LHCN-M2 (cell line): ENCODE results near the gene KRT76. TPM values are rescaled to one million over a fixed set of nuclear protein-coding genes. Genes with fewer than 3 reads are reported as not detected.
"Not testable (repeated sequence)": the region's sequence is repeated elsewhere in the genome, so short reads cannot be mapped to it uniquely, and the experiment has no call there.

ENCODE experiments used
- DNase-seq: peaks from one replicate; pipeline ENCODE4 v3.0.0-alpha.2; 2012; ENCODE audit warnings: low read depth
- total RNA-seq: library from RNA; depleted of rRNA; stranded (reverse); fragments of >200 nt; gene quantifications from 2 replicates; pipeline ENCODE4 v1.2.3, GENCODE V29; 2014

KRT76 gene
- total RNA-seq, 1 experiment from 2014 or later = not detected

GRCh38 chr12:52797529-52797894 is 20.4 kb upstream of the KRT76 start:
- no peak for DNase-seq

DNA sequence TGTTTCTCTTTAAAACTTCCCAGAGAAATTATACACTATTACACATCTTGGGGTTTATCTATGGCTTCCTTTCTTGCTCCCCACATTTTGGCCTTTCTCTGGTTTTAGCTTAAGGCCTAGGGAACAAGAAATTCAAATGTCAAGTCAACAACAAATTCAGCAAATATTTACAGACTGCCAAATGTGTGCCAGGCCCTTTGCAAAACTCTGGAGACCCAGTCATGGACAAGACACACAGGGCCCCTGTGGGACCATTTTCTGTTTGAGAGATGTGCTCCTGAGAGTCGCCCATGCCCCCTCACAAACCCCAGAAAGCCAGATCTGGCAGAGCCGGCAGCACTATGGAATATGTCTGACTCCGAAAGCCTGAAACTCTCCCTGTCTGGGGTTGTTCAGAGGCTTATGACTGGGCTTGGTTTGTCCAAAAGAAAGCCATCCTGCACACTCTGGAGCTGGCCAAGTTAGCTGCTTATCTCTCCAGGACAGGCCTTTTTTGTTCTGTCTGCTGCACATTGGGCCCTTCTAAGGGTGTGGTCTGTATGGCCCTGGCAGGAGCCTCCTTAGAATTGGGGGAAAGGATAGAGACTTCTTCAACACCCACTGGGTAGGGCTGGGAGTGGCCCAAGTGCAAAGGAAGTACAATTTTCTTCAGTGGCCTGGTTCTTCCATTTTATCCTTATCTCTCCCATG is 19.8 kb upstream of the KRT76 start:
- no peak for DNase-seq

DNA sequence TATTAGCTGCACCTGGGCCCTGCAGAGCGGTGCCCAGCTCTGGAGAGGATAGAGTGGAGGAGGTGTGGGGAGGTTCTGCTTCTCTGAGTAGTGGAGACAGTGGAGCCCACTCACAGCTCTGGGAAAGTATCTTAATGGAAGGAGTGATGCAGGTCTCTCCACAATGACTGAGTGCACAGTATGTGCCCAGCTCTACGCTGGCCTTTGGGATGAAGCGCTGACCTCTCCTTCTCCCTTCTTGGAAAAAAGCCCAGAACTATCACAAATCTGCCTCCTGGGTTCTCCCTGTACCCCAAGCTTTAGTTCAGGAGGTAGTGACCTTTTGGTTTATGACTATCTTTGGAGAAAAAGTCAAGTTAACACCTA is 19.3 kb upstream of the KRT76 start:
- DNase-seq = no peak

- DNase-seq = no peak
Measured at GRCh38 chr12:52795694-52796428, 18.7 kb upstream of the KRT76 start, which contains the start of gene KRT3. Gene KRT3, minus strand, starts transcription at chr12:52796117. Its CDS starts 75 bp downstream, at chr12:52796042.

- not testable (repeated sequence) for DNase-seq
Measured at GRCh38 chr12:52795332-52795674, 18.2 kb upstream of the KRT76 start.

GRCh38 chr12:52794479-52795331 is 17.6 kb upstream of the KRT76 start:
- no peak for DNase-seq

DNA sequence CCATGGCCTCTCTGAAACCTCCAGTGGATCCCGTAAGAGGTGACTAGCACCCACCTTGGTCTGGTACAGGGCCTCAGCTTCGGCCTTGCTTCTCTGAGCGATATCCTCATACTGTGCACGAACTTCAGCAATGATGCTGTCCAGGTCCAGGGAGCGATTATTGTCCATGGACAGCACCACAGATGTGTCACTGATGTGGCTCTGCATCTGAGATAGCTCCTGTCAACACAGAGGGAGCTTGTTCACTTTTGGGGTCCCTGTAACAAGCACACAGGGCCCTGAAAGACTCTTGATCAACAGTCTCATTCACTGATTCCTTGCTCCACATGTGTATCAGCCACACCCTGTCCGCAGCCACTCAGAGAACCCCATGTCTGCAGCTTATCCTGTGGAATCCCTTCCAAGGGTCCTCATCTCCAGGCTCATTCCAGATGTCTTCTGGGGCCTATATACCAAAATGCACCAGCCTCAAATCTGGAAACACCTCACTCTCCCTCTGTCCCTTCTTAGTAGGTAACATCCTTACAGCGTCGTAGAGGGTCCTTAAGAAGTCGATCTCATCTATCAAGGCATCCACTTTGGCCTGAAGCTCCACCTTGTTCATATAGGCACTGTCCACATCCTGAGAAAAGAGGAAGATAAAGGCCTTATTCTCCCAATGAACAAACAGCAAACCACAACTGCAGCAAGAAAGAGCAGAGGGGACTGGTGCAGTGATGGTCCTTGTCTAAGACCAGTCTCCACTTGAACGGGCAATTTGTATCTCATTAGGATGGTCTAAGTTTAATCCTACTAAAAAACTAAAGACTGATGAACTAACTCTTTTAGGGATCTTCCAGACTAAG is 15.3 kb upstream of the KRT76 start:
- DNase-seq = no peak

DNA sequence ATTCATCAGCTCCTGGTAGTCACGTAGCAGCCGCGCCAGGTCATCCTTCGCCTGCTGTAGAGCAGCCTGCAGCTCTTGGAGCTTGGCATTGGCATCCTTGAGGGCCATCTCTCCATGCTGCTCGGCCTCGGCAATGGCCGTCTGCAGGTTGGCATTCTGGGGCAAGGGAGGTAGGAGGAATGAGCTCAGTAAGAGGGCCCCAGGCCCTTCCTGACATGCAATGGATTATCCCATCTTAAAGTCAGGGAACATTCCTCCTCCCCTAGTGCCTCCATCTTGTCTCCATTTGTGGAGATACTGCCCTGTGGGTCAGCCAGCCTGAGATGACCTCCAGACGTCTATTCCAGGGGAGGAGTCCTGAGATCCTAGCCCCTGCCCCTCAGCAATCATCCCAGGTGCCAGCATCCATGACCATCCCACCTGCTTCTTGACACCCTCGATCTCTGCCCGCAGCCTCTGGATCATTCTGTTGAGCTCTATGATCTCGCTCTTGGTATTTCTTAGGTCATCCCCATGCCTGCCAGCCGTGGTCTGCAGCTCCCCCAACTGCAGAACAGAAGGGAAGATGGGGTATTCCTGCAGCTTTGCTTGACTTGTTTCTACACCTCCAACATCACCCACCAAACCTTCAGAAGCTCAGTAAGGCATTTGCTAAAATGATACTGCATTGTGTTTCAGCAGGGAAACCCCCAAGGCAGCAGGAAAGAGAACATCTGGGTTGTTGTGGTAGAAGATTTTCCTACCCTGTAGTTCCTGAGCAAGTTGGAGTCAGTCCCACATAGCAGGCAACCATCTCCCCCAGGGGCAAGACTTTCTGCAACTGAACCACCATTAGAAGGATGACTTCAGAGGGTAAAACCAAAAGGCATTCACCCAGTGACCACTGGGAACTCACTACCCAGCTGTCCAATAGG is 14.4 kb upstream of the KRT76 start:
- no peak for DNase-seq

- DNase-seq = no peak
Measured at GRCh38 chr12:52790427-52791270, 13.5 kb upstream of the KRT76 start.

DNA sequence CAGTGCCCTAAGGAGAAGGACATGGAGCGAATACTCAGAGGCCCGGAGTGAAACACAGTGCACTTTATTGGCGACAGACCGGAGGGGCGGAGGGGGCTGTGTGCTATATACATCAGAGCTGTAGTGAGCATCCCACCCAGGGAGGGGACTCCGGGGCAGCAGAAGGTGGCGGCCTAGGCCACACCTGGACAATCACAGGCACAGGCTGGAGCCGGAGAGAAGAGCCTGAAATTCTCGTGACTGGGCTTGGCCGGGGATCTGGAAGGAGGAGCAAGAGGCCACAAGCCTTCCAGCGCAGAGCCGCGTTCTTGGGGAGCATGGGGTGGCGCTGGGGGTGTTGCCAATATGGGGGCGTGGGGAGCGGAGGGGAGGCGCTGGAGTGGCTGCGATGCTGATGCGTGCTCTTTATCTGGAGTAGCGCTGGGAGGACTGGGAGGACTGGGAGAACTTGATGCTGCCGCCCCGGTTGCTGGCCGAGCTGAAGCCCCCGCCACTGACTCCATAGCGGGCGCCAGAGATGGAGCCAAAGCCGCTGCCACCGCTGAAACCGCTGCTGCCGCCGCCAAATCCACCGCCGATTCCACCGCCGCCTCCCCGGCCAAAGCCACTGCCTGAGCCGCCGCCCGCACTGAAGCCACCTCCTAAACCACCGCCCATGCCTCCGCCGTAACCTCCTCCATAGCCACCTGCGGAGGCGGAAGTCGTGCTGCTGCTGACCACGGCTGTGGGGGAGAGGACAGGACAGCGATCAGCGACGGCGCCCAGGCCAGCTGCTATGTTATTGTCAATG is 12.7 kb upstream of the KRT76 start:
- DNase-seq = no peak

GRCh38 chr12:52788876-52789636 is 11.9 kb upstream of the KRT76 start:
- DNase-seq = no peak

DNA sequence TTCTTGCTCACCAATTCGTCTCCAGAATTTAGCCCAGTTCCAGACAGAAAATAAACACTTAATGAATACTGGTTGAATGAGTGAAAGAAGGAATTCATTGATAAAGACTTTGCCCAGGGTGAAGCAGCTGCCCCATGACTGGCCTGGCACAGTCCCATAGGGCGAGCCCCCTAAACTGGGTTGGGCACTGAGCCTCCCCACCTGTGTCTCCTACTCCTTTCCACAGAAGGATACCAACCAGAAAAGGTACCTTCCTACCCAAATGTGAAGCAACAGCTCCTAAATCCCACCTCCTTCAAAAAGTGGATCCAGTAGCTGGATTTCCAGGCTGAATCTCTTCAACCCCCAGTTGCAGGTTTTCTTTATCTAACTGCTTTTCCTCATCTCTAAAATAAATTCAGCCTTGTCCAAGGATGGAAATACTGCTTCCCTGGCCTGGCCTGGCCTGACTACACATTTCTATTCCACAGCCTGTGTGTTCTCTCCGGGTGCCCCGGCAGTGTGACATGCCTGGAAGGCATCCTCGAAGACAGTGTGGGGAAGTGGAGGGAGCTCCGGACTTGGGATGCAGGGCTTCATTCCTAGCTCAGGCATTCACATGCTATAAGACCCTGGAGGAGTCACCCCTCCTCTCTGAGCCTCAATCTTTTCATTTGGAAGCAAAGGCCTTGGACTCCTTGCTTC is 11.2 kb upstream of the KRT76 start:
- DNase-seq = no peak

GRCh38 chr12:52787324-52788191 is 10.4 kb upstream of the KRT76 start:
- no peak for DNase-seq

DNA sequence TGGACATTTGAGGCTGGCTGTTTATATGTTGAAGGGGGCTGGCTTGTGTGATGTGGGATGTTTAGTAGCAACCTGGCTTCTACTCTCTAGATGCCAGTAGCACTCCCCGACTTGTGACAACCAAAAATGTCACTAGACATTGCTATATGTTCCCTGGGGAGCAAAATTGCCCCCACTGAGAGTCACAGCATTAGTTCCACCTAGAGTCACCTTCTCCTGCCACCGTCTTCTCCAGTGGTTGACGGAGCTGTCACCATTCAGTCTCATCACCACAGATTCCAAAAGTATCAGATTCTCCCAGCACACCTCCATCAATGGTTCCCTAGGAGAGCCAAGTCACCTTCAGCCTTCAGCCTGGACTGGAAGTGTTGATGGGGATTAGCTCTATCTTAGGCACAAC is 7.8 kb upstream of the KRT76 start:
- DNase-seq = no peak

DNA sequence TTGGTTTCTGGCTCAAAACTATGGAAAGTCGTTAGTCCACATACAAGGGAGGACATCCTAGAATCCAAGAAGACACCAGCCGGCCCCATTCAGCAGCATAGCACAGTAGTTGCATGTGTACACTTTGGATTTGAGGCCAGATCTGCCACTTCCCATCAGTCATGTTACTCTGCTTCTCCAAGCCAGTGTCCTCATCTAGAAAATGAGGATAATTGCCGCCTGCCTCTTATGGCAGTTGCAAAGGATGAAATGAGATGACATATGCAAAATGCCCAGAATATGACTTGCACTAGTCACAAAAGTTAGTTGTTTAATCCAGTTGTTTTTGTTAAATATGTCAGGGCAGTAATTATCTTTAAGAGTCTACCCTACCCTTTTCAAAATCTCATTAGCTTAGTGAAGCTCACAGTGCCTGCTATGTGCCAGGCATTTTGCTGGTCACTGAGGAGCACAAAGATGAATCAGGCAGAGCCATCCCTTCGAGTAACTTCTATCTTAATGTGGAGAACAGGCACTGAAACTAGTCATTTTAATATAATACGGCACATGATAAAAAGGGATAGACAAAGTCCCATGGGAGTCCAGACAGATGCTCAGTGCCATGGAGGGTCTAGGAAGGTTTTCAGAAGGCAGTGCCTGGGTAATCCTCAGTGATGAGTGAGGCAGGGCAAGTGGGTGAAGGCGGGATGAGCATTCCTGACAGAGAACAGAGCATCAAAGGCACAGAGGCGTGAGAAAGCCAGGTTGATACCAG is 6.6 kb upstream of the KRT76 start:
- DNase-seq = no peak

GRCh38 chr12:52782502-52782901 is 5.4 kb upstream of the KRT76 start:
- no peak for DNase-seq
